Left ventricle myocardium superior (tissue), 1 donor: ENCODE results near the gene DNAJC5G. TPM values are rescaled to one million over a fixed set of nuclear protein-coding genes. Genes with fewer than 3 reads are reported as not detected.
"Not testable (repeated sequence)": the region's sequence is repeated elsewhere in the genome, so short reads cannot be mapped to it uniquely, and the experiment has no call there.

Source experiments
- ATAC-seq: fragments of 200-7000 bp; cut with Tn5 transposase; one replicate; pipeline ENCODE4 v1.9.1; 2020; ENCODE audit warnings: mild to moderate bottlenecking, moderate library complexity
- DNase-seq: peaks from one replicate; pipeline ENCODE4 v3.0.0-alpha.2; 2020
- intact Hi-C: fragments of 100-400 bp; cut with micrococcal nuclease; formaldehyde crosslinking; loops from one replicate; pipeline ENCODE4 v1.11.0; 2022
- total RNA-seq: library from RNA; stranded (reverse); fragmentation: NEBNext Ultra II Directional; extraction: Animal tissue kit (Norgen Biotek cat#: 25700); gene quantifications from one replicate; pipeline ENCODE4 v1.2.1, GENCODE V29; 2021
- donor health status: DM: no; HTN: yes; CAD: no; lungs with severe emphysema.

Gene DNAJC5G
- total RNA-seq, 1 donor from 2014 or later, result 2.1 TPM

- ATAC-seq, result peak; percentile 14
- DNase-seq, intact Hi-C loops: not testable (repeated sequence)
These were observed 2.4 kb upstream of the DNAJC5G start for GRCh38 chr2:27272537-27273522.

GRCh38 chr2:27278010-27278409, 2.8 kb downstream of the DNAJC5G start:
- intact Hi-C loops, result no loop called here
- DNase-seq (no peak), ATAC-seq (no peak)

GRCh38 chr2:27280826-27281225, 5.6 kb downstream of the DNAJC5G start:
- ATAC-seq, result no peak
- intact Hi-C loops, result loop anchor here (10.0 kb wide), 1 partner anchor 186 kb away; no protein-coding TSS in a partner anchor
- no peak for DNase-seq

- intact Hi-C loops, result loop anchor here (10.0 kb wide), 1 partner anchor 187 kb away; no protein-coding TSS in a partner anchor
- DNase-seq (no peak), ATAC-seq (peak; percentile 52)
These were observed 6.2 kb downstream of the DNAJC5G start for GRCh38 chr2:27281442-27281841.

GRCh38 chr2:27281855-27282559, 6.8 kb downstream of the DNAJC5G start, which contains the start of gene TRIM54:
Gene TRIM54, plus strand, starts transcription at chr2:27282429. Its CDS starts 303 bp downstream, at chr2:27282732.
- DNase-seq, result peak; percentile 59
- peak; percentile 87 for ATAC-seq
- intact Hi-C loops, result loop anchor here (10.0 kb wide), 1 partner anchor 187 kb away; no protein-coding TSS in a partner anchor

GRCh38 chr2:27282892-27283291, 7.7 kb downstream of the DNAJC5G start:
- intact Hi-C loops, result loop anchor here (10.0 kb wide), 1 partner anchor 188 kb away; no protein-coding TSS in a partner anchor
- ATAC-seq, result peak; percentile 73
- peak; percentile 51 for DNase-seq

- intact Hi-C loops, result loop anchor here (10.0 kb wide), 1 partner anchor 190 kb away; no protein-coding TSS in a partner anchor
- ATAC-seq (no peak), DNase-seq (no peak)
These were observed 9.8 kb downstream of the DNAJC5G start for GRCh38 chr2:27284996-27285395.

- no peak for ATAC-seq
- no peak for DNase-seq
- intact Hi-C loops, result loop anchor here (10.0 kb wide), 1 partner anchor 191 kb away; no protein-coding TSS in a partner anchor
These were observed 10.2 kb downstream of the DNAJC5G start for GRCh38 chr2:27285481-27285880.

- DNase-seq, result no peak
- intact Hi-C loops, result loop anchor here (10.0 kb wide), 1 partner anchor 194 kb away; no protein-coding TSS in a partner anchor
- ATAC-seq, result no peak
These were observed 13.4 kb downstream of the DNAJC5G start for GRCh38 chr2:27288610-27289009.

GRCh38 chr2:27290549-27290948, 15.3 kb downstream of the DNAJC5G start:
- intact Hi-C loops, result no loop called here
- DNase-seq, result no peak
- ATAC-seq, result no peak

GRCh38 chr2:27291865-27292264, 16.6 kb downstream of the DNAJC5G start:
- ATAC-seq (peak; percentile 27), DNase-seq (no peak)
- intact Hi-C loops, result no loop called here

- no peak for DNase-seq
- no peak for ATAC-seq
- intact Hi-C loops, result no loop called here
These were observed 19.7 kb downstream of the DNAJC5G start for GRCh38 chr2:27294928-27295327.

- DNase-seq (no peak), ATAC-seq (no peak)
- intact Hi-C loops, result no loop called here
These were observed 21.2 kb downstream of the DNAJC5G start for GRCh38 chr2:27296481-27296880.

- no peak for ATAC-seq
- intact Hi-C loops, result no loop called here
- DNase-seq, result no peak
These were observed 22.0 kb downstream of the DNAJC5G start for GRCh38 chr2:27297195-27297594.

- DNase-seq (no peak), ATAC-seq (peak; percentile 6)
- intact Hi-C loops, result no loop called here
These were observed 23.3 kb downstream of the DNAJC5G start for GRCh38 chr2:27298391-27299080.

GRCh38 chr2:27300606-27301005, 25.4 kb downstream of the DNAJC5G start:
- DNase-seq, ATAC-seq, intact Hi-C loops: not testable (repeated sequence)

GRCh38 chr2:27303093-27304025, 28.1 kb downstream of the DNAJC5G start:
- DNase-seq (no peak), ATAC-seq (peak; percentile 67)
- intact Hi-C loops, result no loop called here
